Cardiac muscle cell (in vitro differentiated cells and primary cell): ENCODE results near the gene BPIFB1. TPM values are rescaled to one million over a fixed set of nuclear protein-coding genes. Genes with fewer than 3 reads are reported as not detected.

ENCODE experiments used
- DNase-seq, 2 donors: peaks; one replicate each; pipeline versions ENCODE4 v3.0.0 to v3.0.0-alpha.2; 2010 to 2017; ENCODE audit warnings: low read depth in 1 of 2, low spot score in 1 of 2
- H3K27ac ChIP-seq: fragments of 200-600 bp; sonication (generic); 2 replicates; pipeline ENCODE4 v1.5.1; 2016
- H3K27me3 ChIP-seq: fragments of 200-600 bp; sonication (generic); 2 replicates; pipeline ENCODE4 v1.6.0; 2016; ENCODE audit warnings: control low read depth
- H3K36me3 ChIP-seq: fragments of 200-600 bp; sonication (generic); 2 replicates; pipeline ENCODE4 v1.5.1; 2016; ENCODE audit warnings: control low read depth
- H3K4me1 ChIP-seq: fragments of 200-600 bp; sonication (generic); 2 replicates; pipeline ENCODE4 v1.8.1; 2017; ENCODE audit warnings: low read depth, mild to moderate bottlenecking, mixed run types
- H3K4me3 ChIP-seq: fragments of 200-600 bp; sonication (generic); 2 replicates; pipeline ENCODE4 v1.5.1; 2016; ENCODE audit warnings: mild to moderate bottlenecking
- H3K9me3 ChIP-seq: fragments of 200-600 bp; sonication (generic); 2 replicates; pipeline ENCODE4 v1.5.1; 2017; ENCODE audit warnings: low read depth, mild to moderate bottlenecking, control low read depth
- CTCF ChIP-seq: IDR thresholded peaks from 2 replicates; pipeline ENCODE4 v1.5.1; 2012; ENCODE audit warnings: low read depth, mild to moderate bottlenecking, low read length
- polyA plus RNA-seq: library from polyadenylated mRNA; unstranded; fragments of >200 nt; fragmentation: Nextera tagmentation; extraction: Ambion mirVana; gene quantifications from 2 replicates; pipeline ENCODE4 v1.2.1, GENCODE V29; 2016
- total RNA-seq: library from RNA; depleted of rRNA; stranded (reverse); fragments of >200 nt; gene quantifications from 2 replicates; pipeline ENCODE4 v1.2.3, GENCODE V29; 2016

Gene BPIFB1
- total and polyA plus RNA-seq, 2 experiments from 2014 or later, result not detected

DNA sequence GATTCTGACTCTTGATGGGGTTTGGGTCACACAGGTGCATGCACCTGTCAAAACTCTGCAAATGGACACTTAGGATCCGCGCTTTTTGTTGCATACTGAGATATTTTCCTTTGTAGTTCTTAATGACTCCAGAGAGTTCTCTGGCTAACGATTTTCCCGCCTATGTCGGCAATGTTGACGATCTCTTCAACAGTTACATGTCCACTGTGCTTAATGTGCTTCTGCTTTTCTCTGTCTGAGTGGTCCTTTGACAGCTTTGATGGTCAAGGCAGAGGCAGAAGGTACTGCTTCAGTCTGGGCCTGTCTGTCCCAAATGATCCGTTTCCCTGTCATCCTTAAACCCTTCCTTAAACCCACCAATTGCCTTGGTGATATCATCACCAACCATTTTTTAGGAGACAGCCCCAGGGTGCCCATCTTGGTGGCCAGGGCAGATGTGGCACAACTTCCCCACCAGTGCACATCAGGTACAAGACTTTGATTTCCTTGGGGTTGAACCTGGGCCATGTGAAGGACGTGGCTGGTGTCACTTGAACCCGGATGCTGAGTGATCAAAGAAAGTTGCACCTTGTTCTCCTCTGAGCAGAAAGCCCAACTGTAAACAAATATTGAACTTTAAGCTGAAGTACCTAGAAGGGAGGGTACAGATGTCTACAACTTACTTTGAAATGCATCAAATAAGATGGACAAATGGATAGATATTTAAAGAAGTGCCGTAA is 10.7 kb upstream of the BPIFB1 start:
- no peaks in the 10 kb centered on the region for H3K9me3 ChIP-seq
- H3K4me1 ChIP-seq, result no peaks in the 10 kb centered on the region
- TF ChIP-seq CTCF, result no peak
- H3K27me3 ChIP-seq, result peaks cover 16% of the 10 kb centered on the region
- no peak for DNase-seq
- H3K36me3 ChIP-seq, result no peaks in the 10 kb centered on the region
- no peak overlapping the region for H3K4me3 ChIP-seq
- no peak overlapping the region for H3K27ac ChIP-seq

DNA sequence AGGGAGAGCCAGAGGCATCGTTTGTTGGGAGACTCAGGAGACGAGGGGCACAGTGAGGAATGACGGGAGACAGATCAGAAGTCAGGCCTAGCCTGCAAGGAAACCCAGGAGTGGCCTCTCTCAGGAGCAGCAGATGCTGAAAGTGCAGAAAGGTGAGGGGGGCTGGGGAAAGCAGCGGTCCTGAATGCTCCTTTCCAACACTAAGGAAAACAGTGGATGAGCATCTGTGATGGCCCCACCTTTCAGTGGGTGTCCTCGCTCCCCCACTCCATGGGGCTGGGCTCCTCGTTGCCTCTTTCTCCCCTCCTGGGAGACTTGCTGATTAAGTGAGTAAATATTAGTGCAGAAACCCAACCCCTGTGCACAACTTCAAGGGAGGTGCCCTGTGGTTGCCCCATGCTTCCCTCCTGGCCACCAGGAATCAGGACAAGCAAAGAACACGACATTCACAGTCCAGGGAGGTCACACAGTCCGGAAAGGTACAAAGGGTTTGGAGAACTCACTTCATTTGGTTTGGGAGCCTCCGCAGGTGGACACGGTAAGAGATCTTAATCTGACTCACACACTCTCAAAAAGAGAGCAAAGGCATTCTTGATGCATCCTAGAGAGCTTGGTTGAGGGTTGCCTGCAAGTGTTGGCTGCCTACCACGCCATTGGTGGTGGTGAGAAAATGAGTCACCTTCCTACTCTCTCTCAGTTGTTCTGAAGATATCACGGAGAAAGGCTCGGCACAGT is 9.7 kb upstream of the BPIFB1 start:
- Histone ChIP-seq H3K9me3 (no peaks in the 10 kb centered on the region), H3K4me3 (no peak overlapping the region), H3K36me3 (no peaks in the 10 kb centered on the region), H3K27ac (no peak overlapping the region), H3K27me3 (peaks cover 16% of the 10 kb centered on the region), H3K4me1 (no peaks in the 10 kb centered on the region)
- DNase-seq, result peak in 1 of 2 donors; percentile 17
- TF ChIP-seq CTCF, result no peak

DNA sequence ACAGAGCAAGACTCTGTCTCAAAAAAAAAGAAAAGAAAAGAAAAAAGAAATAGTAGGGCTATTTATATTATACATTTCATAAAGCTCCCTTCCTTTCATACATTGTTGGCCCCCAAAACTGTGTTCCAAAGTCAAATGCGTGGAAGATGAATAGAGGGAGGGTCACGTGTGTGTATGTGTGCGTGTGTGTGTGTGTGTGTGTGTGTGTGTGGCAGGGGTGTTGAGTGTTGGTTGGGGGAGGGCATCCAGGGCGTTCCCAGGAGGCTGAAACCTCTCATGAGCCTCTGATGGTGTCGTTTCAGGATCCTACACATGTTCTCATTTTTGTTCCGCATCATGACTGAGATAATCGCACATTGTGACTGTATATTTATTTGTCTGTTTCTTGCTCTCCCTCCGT is 7.8 kb upstream of the BPIFB1 start:
- Histone ChIP-seq H3K4me3 (no peak overlapping the region), H3K4me1 (no peaks in the 10 kb centered on the region), H3K36me3 (no peaks in the 10 kb centered on the region), H3K27ac (no peak overlapping the region), H3K9me3 (no peaks in the 10 kb centered on the region), H3K27me3 (peaks cover 13% of the 10 kb centered on the region)
- DNase-seq, result no peak
- TF ChIP-seq CTCF, result no peak

GRCh38 chr20:33275871-33276270 is 7.1 kb upstream of the BPIFB1 start:
- no peaks in the 10 kb centered on the region for H3K4me1 ChIP-seq
- peaks cover 13% of the 10 kb centered on the region for H3K27me3 ChIP-seq
- no peaks in the 10 kb centered on the region for H3K9me3 ChIP-seq
- H3K4me3 ChIP-seq, result no peak overlapping the region
- no peaks in the 10 kb centered on the region for H3K36me3 ChIP-seq
- no peak for TF ChIP-seq CTCF
- H3K27ac ChIP-seq, result no peak overlapping the region
- DNase-seq, result no peak

DNA sequence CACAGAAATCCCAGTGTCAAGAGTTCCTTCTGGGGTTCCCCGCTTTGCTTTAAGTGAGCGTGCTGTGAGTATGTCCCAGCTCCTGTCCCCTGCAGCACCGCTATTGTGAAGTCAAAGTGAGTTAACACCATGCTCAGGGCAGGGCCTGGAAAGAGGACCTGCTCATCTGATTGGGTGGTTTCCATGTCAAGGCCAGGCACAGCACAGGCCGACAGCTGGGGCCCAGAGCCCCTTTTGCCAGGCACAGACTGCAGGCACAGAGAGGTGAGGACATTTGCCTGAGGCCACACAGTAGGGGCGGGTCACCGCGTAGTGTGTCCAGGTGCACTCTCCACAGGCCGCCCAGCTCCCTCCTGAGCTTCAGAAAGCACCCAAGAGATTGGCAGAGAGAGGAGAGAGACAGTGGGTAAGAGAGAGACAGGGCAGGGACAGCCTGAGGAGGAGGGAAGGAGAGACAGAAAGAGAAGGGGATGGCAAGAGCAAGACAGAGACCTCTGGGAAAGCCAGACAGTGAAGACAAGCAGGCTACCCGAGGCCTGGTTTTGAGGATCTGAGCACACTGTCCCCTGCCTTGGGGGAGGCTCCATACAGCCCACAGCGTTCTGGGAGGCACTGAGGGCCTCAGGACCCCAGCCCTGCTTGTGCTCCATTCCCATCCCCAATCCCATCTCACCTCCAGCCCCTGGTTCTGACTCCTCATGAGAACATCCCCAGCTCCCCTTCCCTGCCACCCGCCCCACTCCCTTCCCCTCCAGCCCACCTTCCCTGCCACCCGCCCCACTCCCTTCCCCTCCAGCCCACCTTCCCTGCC is 6.5 kb upstream of the BPIFB1 start:
- Histone ChIP-seq H3K9me3 (no peaks in the 10 kb centered on the region), H3K27me3 (peaks cover 11% of the 10 kb centered on the region), H3K4me1 (no peaks in the 10 kb centered on the region), H3K4me3 (no peak overlapping the region), H3K27ac (no peak overlapping the region), H3K36me3 (no peaks in the 10 kb centered on the region)
- DNase-seq, result peak in 1 of 2 donors; percentile 25
- no peak for TF ChIP-seq CTCF
